HPDE6-E6E7 (cell line): ENCODE data around the gene RAMAC.
"Not testable (repeated sequence)": the region's sequence is repeated elsewhere in the genome, so short reads cannot be mapped to it uniquely, and the experiment has no call there.

Source experiments
- DNase-seq: peaks from one replicate; pipeline ENCODE4 v3.0.0; 2011; ENCODE audit warnings: missing footprints; ENCODE audit errors: extremely low spot score

The RAMAC gene

DNA sequence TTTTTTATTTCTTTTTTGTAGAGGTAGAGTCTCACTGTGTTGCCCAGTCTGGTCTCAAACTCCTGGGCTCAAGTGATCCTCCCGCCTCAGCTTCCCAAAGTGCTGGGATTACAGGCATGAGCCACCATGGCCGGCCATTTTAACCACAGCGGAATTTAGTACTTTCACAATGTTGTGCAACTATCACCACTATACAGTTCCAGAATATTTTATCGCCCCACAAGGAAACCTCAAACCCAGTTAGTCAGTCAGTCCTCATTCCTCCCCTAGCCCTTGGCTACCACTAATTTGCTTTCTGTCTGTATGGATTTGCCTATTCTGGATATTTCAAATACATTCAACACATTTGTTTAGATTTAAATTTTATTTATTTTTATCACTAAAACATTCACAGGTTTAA, 17.9 kb upstream of the RAMAC start:
- DNase-seq = no peak

DNA sequence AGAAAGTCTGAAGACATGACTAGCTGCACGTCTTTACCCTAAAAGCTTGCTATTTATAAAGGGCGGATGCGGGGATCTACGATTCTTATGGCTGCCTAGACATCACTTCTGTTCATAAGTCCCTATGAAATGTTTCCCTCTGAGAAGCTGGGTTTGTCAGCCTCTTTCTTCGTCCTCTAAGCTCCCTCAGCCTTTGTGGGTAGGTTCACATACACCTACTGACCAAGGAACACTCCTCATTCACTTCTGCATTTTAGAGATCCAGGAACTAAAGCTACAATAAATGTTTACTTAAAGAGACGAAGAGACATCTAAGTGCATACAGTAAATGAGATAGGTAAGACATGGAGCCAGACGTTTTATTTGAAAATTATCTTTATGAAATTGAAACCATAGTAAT, 16.7 kb upstream of the RAMAC start:
- DNase-seq = no peak

DNA sequence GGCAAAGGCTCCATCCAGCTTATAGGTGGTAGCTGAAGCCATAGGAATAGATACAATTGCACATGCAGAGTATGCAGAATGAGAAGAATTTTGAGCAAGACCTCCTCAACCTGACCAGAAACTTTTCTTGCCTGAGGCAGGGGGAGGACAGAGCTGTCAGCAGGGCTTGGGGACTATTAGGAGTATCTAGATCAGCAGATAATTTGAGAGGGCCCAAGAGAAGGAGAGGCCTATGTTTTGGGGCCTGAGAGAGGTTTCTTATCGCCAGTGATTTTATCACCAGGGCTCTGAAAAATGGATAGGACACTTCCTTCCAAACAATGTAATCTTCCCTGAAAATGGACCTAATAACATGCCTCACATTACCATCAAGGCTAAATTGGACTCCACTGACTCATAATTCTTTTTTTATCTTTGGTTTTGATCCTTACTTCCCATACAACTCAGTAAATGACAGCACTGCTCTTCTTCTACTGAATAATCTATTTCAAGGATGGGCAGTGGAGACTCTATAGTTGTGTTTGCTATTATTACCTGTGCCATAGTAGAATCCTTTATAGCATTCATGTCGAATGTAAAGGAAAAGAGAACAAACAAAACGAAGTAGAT, 15.8 kb upstream of the RAMAC start:
- no peak for DNase-seq

DNA sequence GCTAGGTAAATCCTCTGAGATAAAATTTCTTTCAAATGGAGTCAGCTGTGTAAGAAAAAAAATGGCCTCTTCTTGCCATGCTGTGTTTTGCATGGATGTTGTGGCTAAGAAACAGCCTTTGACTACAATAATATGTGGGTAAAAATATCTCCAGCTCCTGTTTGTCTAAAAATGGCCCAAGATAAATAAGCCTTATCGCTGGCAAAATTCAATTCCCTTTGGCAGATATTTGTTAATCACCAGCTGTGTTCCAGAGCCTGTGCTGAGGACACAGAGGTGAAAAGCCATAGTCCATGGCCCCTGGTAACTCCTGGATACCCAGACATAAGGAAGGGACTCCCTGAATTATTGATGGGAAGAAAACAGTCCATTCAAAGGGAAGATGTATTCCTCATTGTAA, 15.3 kb upstream of the RAMAC start:
- DNase-seq = no peak

DNA sequence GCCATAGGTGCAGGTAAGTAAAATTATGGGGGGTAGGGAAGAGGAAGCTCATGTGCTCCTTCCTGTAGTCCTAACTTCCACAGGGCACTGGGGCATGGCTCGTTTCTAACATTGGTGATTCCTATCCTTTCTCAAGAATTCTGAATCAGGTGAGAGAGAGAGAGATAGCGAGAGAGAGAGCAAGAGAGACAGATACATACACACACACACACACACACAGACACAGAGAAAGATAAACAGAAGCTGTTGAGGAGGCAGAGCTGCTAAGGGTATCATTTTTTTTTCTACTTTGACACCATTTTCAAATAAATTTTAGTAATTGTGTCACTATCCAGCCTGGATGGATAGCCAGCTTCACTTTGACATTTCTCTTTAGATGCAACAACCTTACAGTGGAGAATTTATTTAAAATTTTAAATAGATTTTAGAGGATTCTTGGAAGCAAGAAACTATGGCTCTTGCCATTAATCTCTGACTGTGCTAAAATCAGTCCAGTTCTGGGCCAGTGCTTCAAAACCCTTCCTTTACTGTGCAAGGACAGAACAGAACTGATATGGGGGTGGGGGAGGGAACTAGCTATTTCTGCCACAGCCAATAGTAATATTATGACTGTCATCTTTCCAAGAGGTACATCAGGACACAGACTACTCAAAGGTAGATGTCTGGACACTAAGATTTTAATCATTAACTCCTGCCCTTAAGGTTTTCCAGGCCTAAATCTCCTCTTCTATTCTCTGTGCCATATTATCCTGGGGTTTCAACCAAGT, 14.6 kb upstream of the RAMAC start:
- DNase-seq = no peak

DNA sequence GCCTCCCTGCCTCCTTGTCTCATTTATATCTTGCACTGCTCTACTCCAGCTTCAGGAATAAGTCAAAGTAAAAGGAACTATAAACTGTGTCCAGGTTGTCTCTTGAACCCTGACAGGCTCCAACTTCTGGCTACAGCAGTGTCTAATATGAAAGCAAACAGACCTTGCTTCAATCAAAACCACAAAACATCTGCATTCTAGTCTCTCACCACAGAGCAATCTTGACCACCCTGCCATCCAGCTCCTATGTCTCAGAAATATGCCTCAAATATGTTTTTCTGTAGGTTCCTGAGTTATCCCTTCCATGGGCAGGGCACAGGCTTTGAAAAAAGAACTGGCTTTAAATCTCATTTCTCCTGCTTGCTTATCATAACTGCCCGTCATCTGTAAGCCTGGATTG, 13.0 kb upstream of the RAMAC start:
- no peak for DNase-seq

DNA sequence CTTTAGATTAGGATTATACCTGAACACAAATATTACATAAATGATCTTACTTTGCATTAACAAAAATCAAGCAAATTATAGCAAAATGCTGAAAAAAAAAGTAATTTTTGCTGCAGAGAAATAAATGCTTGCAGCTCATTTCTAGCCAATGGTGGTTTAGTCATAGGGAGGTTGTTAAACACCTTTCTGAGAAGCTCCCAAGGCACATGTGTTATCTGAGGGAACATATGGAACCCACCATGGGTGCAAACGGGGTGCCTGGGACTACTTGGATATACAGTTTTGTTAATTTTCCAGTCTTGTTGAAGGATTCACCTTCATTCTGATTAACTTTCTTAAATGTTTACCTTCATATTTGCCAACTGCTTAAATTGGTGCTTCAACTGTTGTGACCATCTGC, 8.9 kb upstream of the RAMAC start:
- no peak for DNase-seq

DNA sequence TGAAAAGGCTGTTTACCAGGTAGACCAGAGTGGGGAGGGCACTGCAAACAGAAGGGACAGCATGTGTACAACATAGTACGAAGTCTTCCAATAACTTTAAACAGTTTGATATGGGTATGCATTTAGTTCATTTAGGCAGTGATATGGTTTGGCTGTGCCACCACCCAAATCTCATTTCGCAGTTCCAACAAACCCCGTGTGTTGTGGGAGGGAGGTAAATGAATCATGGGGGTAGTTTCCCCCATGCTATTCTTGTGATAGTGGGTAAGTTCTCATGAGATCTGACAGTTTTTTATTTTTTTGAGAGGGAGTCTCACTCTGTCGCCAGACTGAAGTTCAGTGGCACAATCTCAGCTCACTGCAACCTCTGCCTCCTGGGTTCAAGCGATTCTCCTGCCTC, 7.6 kb upstream of the RAMAC start:
- no peak for DNase-seq

DNA sequence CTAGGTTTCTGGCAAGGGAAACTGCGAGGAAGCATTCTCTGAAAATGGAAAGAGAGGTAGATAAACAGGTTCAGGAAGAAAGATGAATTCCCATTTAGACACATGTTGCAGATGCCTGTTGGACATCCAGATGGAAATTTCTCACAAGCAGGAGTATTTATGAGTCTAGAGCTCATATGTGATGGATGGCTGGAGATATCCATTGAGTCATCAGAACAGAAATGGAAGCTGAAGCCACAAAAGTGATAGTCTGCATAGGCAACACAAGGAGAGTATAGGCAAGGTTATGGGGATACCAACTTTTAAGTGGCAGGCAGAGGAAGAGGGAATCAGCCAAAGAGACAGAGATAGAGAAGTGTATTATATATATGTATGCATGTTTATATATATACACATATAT, 6.3 kb upstream of the RAMAC start:
- no peak for DNase-seq

DNA sequence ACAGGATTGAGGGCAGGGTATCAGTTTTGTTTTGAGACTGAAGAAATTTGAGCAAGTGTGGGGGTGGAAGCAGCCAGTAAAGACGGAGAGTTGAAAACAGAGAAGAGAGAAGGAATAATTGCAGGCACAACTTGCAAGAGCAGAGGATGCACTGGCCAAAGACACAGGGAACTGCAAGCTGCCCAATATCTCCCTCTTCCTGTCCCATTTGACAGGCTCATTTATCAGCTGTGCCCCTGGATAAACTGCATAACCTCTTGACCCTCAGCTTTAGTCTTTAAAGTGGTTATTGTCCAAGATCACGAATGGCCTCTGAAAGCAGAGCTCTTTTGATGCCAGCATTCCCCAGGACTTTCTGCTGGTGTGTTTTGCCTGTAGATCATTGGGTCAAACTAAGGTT, 5.0 kb upstream of the RAMAC start:
- DNase-seq = no peak

DNA sequence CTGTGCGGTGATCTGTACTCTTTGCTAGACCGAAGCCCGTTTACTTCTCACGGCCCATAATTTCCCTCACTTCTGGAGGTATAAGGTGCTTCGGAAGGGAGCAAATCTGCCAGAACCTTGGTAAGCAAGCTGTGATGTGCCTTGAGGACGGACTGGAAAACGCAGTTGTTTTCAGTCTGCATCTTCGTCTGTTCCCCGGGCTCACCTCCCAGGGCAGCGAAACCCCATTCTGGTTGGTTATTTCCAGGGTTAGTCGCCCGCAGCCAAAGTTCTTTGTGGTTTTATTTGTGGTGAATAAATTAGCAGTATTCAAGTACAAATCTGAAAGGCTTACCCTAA, 401 bp downstream of the RAMAC start:
- DNase-seq = peak; percentile 40

DNA sequence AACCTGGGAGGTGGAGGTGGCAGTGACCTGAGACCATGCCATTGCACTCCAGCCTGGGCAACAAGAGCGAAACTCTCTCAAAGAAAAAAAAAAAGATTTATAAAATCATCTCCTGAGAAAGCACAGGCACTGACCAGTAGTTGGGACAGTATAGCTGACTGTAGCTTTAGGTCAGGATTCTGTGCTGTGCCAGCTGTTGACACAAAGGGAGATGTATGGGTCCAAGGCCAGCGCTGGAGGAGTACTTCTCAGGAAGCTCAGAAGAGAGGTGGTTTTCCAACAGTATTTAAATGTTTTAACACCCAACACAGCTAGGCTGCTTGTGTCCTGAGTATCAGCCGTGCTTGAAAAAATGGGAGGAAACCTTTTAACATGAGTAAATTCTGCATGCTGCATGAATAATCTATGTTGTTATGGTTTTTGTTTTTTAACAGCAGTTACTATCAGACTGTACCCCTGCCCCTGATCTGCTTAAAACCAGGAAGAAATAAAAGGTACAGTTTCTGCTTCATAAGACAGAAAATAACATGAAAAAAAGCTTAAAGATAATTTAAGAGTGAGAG, 6.5 kb downstream of the RAMAC start:
- no peak for DNase-seq

DNA sequence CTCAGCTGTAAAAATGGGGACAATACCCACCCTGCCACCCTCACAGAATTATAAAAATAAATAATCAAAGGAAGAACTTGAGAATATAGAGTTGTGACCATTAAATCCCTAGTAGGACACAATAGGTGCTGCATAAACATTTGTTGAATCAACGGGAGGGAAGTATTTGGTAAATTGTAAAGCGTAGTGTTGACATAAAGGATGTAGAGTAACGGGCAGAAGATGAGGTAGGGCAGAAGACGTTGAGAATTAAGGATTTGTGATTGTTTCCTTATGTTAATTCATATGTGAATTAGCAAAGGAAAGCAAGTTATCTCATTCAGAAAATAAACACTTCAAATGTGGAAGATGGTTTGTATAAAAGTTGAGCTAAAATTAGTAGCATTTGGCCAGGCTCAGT, 7.1 kb downstream of the RAMAC start:
- DNase-seq = no peak

DNA sequence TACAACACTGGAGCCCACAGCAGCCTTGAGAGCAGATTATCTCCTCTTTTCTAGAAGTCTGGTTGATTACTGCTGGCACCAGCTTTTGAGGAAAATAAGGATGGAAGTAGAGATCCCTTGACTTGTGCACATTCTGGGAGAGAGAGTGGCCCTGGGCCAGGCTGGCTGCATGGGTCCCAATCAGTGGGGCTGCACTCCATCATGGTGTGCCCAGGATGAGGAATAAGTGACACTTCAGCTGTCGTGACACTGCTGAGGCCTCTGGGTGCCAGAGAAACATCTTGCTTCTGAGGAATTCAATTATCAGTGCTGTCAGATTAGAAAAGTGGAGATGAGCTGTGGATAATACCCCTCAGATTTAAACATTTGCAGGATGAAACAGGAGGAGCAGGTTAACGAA, 9.1 kb downstream of the RAMAC start:
- DNase-seq = no peak

DNA sequence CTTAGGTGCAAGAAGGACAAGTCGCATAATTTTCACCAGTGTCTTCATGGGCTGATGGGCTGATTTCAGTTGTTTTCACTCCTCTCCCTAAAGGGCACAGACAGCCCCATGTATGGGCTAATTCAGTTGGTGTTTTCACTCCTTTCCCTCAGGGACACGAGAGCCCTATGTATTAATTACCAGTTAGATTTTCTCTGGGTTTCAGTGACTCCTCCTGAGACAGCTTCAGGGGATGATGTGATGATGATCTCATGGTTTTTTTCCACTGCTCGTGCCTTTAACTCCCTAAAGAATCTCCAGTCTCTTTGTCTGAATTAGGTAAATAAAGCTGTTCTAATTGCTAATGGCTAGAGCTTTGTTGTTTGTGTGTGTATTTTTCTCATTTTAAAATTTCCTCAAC, 9.9 kb downstream of the RAMAC start:
- no peak for DNase-seq

DNA sequence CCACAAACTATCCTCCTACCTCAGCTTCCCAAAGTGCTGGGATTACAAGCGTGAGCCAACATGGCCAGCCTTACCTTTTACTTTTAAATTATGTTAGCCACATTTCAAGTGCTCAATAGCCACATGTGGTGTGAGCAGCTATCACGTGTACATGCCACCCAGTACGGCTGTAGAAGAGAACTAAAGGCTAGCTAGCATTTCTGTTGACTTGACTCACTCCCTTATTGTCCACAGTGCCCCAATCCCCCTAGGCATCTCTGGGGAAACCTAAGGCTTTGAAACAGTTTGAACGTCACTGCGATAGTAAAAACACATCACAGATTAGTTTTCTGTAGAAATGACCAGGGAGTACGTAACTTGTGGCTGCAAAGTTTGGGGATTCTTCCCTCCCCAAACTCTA, 13.4 kb downstream of the RAMAC start:
- no peak for DNase-seq

DNA sequence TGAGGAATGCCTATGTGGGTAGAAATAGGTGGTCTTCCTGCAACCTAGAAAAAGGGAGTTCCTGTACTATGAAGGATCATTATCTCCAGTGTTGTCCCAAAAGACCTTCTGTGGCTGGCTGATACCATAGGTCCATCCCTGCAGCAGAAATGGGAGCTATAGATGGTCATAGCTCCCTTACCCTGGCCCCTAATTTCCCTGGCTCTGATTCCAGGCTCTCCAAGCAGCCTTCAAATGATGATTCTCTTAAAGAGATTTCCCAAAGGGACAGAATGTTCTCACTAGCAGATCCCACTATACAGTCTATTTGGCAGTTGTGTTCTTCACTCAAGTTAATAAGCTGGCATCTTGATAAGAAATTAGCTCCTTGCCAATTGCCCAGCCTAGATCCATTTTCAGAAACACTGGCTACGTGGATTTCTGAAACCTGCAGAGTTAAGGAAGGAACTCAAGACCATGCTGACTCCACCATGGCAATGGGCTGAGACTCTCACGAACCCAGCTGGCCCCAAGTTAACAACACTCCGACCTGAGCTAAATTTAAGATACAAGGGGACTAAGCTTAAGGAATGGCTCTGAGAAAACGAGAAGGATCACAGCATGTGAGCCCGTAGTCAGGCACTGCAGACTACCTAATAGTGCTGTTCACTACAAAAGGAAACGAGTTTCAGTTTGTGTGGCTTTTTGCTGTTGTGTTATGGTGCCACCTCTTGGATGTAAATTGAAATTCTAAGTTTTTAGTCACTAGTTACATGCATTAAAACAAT, 14.1 kb downstream of the RAMAC start:
- peak; percentile 34 for DNase-seq

DNA sequence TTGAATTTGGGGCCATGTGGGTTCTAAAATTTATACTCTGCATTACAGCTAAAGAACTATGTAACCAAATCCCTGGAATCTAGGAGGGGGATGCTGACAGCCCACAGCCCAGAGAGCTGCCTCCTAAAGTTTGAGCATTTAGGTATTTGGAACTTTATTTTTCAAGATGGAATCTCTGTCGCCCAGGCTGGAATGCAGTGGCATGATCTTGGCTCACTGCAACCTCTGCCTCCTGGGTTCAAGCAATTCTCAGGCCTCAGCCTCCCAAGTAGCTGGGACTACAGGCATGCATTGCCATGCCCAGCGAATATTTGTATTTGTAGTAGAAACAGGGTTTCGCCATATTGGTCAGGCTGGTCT, 14.6 kb downstream of the RAMAC start:
- not testable (repeated sequence) for DNase-seq

DNA sequence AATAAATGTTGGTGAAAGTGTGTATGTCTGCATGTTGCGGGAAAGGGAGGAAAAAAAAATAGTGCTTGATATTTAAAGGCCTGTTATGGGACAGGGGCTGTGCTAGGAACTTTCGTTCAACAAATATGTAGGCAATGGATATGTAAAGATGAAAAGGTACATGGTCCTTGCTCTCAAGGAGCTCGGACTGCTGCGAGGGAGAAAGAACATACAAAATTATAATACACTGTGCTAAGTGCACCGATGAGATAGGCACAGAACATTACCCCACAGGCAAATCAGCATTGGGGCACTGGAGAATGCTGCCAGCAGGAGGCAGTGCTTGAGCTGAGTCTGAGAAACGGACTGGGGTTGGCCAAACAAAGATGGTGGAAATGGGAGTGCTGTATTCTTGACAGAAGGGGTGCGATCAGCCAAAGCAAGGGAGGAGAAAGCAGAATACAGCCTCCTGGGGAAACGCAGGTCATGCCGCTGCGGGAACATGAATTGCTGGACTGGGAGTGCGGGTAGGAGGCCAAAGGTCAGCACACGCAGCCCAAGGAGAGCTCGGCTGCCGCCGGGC, 24.8 kb downstream of the RAMAC start:
- peak; percentile 62 for DNase-seq

DNA sequence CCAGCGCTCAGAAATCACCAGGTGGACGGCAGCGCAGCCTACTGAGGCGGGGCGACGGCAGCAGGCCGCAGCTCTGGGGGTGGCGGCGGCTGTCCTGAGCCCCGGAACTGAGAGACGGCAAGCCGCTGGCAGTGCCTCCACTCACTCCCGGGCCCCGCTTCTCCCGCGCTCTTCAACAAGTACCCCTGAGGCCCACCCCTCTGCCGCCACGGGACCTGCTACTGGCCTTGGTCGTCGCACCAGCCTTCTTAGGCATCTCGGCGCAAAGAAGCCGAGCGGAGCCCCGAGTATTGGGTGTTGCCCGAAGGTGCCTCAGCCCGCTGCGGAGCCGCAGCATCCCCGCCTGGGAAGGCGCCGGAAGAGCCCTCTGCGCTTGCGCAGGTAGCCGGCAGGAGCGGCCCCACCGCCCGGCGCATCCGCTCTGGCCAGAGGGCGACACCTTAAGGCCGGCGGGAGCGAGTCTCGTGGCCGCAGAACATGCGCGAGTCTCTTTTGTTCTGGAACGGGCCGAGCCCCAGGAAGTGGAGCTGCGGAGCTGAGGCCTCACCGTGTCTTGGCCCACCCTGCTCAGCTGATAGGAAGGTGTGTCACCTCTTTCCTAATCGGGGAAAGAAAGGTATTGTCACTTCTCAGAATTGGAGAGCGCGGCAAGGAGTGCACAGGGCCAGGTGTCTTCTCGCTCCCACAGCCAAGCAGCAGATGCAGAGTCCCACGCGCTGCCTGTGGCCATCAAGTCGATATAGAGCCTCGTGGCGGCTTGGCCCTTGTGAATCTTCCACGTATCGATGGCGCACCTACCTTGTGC, 25.5 kb downstream of the RAMAC start, which contains the start of gene C15orf40:
C15orf40 (minus strand) TSS at position 369 of the 805 bp plus-strand sequence; CDS start at position 337, 32 bp downstream.
- peak; percentile 88 for DNase-seq

DNA sequence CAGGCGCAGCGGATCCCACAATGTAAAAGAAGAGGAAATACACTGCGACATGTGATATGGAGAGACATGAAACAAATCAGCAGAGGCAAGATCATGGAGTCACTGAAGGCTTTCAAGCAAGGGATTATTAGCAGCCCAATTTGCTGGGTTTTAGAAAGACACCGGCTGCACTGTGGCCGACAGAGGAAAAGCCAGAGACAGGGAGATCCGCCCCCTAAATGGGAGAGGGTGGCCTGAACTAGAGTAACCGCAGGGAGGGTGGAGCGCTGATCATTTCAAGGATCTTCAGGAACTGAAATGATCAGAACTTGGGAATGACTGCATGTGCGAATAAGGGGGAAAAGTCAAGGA, 26.0 kb downstream of the RAMAC start:
- no peak for DNase-seq

DNA sequence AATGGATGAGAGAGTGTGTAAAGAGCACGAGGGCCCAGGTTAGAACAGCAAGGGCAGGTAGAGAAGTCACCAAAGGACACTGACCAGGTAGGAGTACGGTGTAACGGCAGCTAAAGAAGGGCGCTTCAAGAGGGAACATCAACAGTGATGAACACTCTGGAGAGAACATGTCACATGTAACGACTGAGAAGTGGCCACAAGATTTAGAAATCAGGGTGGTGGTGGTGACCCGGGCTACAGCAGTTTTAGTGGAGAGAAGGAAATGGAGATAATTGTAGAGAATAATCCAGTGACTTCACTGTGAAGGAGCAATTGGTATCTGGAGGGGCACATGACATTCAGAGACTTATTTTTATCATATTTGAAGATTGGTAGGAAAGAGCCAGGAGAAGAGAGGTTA, 26.6 kb downstream of the RAMAC start:
- no peak for DNase-seq
